Measurements from ENCODE around the gene CCDC141.
A peak's percentile ranks its signal among the peaks of the same experiment; 100 is the strongest.
"Not testable (repeated sequence)": the region's sequence is repeated elsewhere in the genome, so short reads cannot be mapped to it uniquely, and the experiment has no call there.

Gene CCDC141

DNA sequence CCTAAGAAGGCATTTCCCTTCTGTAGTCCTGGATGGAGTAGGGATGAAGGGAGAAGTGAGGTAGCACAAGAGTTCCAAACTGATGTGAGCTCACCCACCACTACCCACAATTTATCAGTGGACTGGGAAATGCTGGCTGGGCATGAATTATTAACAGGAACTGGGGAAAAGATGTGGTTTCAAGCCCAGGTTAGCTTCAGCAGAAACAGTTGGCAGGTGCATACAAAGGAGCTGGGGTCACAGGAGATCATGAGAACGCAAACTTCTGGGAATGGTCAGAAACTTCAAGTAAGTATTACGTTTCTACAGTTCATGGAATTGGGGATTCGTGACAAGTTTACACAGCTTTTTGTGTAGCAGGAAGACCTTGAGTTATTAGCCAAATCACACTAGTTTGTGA is 5.4 kb downstream of the CCDC141 start:
- DNase-seq, result no peak

DNA sequence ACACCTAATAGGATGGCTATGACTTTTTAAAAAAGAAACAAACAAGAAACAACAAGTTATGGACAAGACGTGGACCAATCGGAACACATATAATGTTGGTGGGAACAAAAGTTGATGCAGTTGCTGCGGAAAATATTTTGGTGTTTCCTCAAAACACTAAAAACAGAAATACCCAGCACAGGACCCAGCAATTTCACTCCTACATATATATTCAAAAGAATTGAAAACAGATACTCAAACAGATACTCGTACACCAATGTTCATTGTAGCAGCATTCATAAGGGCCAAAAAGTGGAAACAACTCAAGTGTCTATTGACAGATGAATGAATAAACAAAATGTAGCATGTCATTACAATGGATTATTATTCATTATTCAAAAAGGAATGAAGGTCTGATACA is 12.1 kb downstream of the CCDC141 start:
- no peak for DNase-seq

DNA sequence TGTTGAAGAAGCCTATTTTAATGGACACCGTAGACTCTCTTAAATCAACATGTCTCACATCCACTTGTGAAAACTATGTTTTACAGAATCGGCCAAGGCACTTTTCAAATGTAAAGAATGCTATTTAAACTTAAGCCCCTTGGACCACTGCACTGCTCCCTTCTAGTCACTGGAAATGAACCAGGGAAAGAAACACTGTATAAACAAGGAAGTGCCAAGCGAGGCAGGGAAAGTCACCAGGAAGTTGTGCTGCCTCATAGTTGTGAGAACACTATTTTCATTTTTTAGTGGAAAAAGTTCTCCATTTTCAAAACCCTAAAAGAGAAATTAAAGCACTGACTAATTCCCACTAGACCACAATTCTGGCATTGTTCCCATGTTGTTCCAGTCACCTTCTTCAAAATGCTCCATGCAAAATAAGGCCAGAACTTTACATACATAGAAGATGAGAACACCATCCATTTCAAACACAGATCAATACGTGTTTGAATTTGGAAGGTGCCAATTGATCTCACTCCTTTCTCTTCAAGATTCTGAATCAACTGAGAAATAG is 13.5 kb downstream of the CCDC141 start:
- DNase-seq, result no peak

DNA sequence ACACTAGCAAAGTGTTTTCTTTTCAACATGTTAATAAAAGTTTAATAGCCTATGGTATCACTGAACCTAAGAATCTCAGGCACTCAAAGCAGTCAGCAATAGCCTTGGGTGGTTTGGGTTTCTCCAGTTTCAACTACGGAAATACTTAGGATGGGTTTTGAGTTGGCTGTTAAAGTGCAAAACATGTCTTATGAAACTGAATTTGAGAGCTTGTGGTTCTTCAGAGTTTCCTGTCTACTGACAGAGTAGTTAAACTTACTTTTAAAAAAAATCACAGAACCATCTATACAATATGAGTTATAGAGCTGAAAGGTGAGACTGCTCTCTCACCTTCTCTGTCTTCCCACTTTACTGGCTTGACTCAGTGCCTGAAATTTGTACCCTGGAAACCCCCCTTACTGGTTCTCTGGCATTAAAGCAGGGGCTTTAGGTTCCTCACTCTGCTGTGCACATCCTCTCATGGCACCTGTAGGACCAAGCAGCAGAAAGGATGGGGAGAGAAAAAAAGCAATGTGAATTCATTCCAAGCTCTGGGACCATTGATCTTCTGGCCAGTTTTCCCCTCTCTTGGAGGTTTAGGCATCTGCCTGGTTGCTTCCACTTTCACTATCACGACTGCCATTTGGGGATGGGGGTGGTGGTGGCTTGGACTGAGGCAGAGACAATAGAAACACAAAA is 18.1 kb downstream of the CCDC141 start:
- peak; percentile 79 for DNase-seq

DNA sequence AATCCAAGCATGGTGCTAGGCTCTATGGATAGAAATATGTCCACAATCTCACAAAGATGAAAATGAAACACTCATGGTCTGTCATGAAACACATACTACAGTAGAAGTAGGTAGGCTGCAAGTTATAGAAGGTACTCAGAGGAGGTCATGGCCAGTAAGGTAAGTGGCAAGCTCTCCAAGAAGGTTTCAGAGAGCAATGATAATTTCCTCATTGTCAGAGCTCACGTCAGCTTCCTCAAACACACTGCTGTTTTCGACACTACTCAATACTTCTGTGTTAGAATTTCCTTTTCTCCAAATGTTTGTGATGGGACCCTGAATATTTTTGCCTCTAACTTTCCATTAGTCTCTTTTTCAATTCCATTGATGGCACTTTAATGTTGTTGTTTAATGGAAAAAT is 25.5 kb downstream of the CCDC141 start:
- no peak for DNase-seq

DNA sequence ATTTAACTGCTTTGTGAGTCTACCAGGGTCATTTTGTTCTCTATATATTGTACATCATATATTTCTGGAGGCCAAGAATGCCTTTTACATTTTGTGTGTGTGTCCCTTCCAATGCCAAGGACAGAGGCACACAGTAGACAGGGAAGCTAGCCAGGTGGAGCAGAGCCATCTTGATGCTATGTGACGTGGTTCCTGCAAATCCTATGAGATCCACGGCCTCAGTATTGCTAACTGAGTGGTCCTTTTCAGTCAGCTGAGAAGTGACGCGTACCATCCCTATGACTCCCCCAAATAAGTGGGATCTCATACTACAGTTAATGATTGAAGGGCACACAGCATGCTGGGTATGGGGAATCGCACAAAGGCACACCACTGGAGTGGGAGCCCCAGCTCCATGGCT is 27.3 kb downstream of the CCDC141 start:
- no peak for DNase-seq

DNA sequence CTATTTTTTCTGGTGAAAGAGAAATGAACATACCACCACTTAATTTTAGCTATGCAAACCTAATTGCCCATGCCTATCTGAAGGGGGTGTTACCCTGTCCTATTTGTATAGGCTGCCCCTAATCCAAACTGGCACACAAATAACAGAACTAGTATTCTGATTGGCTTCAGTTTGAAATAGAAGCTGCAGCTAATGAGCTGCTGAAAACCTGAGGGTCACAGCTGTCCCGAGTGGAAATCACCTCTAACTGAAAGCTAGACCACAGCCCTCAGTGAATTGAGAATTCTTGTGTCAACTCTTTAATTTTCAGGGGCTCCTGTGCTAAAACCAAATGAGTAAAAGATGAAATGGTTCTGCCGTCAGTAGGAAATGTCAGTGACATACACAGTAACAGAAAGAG is 28.7 kb downstream of the CCDC141 start:
- DNase-seq, result no peak

DNA sequence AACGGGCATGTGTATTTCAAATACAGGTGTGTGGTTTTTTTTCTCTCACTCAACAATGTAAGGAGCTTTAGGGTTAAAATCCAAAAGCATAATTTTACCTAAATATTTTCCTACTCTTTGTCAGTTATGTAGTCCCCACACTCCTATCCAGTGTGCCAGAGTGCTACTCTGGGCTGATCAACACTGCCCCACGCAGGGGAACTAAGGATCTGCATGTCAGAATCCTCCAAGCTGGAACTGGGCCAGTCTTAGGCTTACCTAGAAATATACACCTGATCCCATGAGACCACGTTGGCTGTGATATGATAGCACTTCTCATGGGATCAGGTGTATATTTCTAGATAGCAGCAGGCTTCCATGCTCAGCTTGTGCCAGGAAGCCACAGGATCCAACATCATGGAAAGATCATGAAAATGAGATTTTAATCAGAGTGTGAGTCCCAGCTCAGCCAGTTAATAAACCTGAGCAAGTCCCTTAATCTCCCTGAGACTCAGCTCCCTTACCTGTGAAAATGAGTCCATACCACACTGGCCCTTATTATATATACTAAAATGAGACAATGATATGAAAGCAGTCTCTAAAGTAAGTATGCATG is 29.7 kb downstream of the CCDC141 start:
- DNase-seq, result no peak

DNA sequence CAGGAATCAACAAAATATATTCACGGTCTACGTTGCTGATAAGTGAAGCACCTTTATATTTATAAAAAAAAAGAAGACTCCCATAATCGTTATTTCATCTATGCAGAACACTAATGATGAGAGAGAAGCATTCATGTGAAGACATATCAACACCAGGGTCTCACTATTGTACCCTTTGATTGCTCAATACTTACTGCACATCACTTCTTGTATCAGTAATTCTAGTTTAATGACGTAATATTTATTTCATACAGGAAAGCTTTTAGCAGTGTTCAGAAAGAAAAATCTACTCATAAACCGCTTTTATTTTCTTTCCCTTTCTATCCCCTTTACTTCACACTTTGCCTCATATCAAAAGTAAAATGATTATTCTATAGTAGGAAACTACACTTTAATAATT is 30.7 kb downstream of the CCDC141 start:
- DNase-seq, result no peak

DNA sequence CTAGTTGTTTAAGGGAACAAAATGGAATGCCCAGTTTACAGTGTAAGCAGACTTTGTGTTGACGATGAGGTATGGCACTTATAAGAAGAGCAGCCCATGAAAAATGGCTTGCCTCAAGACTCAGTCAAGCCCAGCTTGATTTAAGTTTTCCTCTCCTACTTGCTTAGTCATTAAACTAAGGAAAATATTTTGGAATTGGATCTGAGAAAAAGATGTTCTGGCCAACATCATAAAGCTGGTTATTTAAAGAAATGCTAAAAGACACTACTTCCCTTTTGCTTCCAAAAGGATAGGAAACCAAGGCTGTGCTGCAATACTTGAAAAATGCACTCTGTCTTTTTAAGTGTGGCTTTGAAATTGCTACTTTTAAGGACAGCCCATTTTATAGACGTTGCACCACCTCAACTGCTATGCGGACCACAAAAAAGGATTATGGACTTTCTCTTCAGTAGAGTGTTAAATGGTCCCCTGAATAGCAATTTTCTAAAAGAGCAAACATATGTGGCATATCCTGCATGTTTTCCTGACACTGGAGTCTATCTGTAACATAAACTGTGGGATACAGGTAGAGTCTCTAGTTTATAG is 32.1 kb downstream of the CCDC141 start:
- no peak for DNase-seq

DNA sequence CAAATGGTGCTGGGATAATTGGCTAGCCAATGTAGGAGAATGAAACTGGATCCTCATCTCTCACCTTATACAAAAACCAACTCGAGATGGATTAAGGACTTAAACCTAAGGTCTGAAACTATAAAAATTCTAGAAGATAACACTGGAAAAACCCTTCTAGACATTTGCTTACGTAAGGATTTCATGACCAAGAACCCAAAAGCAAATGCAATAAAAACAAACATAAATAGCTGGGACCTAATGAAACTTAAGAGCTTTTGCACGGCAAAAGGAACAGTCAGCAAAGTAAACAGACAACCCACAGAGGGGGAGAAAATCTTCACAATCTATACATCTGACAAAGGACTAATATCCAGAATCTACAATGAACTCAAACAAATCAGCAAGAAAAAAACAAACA is 35.7 kb downstream of the CCDC141 start:
- not testable (repeated sequence) for DNase-seq

DNA sequence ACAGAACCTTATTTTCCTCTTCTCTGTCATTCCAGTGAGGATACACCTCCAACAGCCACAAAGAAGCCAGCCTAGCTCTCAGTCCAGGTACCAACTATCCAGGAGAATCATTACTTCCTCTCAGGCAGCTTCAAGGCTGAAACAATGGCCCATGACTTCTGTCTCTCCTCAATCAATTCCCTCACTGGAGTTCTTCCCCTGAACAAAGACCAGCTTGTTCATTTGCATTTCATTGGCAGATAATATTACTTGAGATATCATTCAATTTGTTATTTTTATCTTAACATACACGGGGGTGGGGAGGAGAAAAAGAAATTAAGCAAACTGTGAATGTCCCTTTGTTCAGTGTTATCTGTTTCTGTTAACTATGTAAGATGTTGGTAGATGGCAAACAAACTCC is 44.0 kb downstream of the CCDC141 start:
- DNase-seq, result no peak

DNA sequence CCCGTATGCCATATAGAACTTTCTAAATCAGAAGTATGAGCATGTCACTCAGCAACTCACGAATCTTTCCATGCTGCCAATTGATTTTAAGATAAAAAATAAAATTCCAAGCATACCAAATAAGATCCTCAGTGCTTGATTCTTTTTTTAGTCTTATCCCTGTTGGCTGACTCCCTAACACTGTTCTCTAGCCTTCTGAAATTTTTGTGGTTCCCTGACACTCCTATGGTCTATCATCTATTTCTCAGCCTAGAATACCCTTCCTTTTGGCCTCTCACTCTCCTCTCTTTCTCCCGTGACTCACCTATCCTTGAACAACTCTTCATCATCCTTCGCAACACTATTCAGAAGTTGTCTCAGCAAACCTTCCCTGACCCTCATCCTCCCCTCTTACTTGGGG is 50.5 kb downstream of the CCDC141 start:
- DNase-seq, result no peak

DNA sequence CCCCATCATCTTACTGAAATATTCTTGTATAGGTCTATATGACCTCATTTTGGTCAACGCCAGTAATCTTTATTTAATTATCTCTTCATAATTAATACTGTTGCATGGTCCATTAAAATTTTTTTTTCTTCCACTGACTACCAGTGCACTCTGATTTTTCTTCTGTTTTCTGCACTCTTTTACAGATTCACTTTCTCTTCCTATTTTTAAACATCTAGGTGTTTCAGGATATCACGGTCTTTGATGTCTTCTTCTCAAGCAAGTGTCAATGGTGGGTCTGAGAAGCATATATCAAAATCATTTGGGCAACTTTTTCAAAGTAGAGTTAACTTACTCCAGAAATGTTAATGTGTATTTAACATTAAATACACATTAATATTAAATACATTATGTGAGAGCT is 51.4 kb downstream of the CCDC141 start:
- no peak for DNase-seq

DNA sequence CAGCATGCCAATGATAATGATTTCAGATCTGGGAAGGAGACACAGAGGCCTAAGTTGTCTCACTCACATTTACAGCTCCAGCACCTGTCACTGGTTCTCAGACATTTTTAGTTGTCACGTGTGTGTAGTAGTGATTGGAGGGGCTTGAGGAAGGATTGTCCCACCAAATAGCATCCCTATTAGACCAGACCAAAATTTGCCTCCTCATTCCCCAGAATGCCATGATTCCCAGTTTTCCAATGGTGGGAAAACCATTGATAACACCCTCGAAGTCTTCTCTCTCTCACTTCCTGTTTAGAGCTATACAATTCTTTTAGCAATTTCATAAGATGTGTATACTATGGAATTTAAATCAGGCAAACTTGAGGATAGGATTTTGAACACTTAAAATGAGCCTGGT is 52.5 kb downstream of the CCDC141 start:
- no peak for DNase-seq

DNA sequence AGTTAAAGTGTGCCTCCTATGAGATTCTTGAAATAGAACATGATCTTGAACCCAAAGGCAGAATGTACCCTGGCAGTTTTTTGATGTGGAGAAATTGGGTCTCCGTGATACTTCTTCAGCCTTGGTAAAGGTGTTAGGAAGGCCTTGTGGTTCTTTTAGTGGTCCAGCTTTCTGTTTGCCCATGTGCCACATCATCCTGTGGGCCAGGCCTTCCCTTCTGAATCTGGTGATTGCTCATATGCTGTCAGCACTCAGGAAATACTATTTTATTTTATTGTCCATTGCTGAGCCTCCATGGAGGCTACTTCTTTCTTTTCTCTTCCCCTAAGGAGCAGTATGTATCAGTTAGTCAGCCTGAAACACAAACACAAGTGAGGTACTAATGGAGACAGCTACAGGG is 52.9 kb downstream of the CCDC141 start:
- DNase-seq, result no peak

DNA sequence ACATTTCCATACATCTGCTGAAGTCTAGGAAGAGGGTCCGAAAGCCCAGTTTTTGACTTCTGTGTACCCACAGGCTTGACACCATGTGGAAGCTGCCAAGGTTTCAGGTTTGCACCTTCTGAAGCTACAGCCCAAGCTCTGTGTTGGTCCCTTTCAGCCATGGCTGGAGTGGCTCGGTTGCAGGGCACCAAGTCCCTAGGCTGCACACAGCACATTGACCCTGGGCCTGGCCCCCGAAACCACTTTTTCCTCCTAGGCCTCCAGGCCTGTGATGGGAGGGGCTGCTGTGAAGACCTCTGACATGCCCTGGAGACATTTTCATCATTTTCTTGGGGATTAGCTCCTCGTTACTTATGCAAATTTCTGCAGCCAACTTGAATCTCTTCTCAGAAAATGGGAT is 55.7 kb downstream of the CCDC141 start:
- DNase-seq, result no peak

DNA sequence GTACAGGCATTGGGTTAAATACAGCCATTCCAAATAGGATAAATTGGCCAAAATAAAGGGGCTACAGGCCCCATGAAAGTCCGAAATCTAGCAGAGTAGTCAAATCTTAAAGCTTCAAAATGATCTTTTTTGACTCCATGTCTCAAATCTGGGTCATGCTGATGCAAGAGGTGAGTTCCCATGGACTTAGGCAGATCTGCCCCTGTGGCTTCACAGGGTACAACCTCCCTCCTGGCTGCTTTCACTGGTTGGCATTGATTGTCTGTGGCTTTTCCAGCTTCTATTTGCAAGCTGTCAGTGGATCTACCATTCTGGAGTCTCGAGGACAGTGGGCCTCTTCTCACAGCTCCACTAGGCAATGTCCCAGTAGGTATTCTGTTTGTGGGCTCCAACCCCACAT is 56.1 kb downstream of the CCDC141 start:
- no peak for DNase-seq

DNA sequence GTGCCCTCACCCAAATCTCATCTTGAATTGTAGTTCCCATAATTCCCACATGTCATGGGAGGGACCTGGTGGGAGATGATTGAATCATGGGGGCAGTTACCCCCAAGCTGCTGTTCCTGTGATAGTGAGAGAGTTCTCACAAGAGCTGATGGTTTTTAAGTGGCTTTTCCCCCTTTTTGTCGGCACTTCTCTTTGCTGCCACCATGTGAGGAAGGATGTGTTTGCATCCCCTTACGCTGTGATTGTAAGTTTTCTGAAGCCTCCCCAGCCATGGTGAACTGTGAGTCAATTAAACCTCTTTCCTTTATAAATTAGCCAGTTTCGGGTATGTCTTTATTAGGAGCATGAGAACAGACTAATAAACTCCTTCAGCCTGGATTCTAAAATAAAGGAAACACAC is 57.2 kb downstream of the CCDC141 start:
- DNase-seq, result not testable (repeated sequence)

DNA sequence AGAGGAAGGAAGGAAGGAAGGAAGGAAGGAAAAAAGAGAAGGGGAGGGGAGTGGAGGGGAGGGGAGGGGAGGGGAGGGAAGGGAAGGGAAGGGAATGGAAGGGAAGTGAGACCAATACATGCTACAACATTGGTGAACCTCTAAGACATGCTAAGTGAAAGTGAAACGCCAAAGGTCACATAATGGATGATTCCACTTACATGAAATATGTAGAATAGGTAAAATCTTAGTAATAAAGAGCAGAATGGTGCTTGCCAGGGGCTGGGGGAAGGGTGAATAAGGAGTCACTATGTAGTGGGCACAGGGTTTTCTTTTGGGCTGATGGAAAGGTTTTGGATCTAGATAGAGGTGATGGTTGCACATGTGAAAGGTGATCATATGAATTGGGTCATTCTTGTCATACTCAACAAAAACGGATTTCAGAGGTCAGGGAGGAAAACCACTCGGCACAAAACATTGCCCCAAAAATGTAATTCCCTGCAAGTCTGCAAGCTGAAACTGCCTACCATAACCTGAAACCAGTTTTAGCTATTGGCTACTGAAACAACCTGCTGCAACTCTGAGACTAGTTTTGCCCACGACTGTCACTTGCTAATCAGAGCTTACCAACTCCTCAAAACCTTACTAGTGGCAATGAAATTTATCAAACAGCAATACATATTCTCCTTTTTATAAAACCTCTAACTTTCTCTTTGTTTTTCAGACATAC is 59.2 kb downstream of the CCDC141 start:
- DNase-seq, result no peak

DNA sequence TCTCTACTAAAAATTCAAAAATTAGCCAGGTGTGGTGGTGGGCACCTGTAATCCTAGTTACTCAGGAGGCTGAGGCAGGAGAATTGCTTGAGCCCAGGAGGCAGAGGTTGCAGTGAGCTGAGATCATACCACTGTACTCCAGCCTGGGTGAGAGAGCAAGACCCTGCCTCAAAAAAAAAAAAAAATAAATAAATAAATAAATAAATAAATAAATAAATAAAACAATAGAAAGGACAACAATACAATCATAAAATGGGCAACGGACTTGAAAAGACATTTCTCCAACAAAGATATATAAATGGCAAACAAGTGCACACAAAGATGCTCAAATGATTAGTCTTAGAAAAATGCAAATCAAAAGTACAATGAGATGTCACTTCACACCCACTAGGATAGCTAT is 60.5 kb downstream of the CCDC141 start:
- DNase-seq, result not testable (repeated sequence)

DNA sequence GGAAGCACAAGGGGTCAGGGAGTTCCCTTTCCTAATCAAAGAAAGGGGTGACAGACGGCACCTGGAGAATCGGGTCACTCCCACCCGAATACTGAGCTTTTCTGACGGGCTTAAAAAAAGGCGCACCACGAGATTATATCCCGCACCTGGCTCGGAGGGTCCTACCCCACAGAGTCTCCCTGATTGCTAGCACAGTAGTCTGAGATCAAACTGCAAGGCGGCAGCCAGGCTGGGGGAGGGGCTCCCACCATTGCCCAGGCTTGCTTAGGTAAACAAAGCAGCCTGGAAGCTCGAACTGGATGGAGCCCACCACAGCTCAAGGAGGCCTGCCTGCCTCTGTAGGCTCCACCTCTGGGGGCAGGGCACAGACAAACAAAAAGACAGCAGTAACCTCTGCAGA is 67.3 kb downstream of the CCDC141 start:
- DNase-seq, result not testable (repeated sequence)

DNA sequence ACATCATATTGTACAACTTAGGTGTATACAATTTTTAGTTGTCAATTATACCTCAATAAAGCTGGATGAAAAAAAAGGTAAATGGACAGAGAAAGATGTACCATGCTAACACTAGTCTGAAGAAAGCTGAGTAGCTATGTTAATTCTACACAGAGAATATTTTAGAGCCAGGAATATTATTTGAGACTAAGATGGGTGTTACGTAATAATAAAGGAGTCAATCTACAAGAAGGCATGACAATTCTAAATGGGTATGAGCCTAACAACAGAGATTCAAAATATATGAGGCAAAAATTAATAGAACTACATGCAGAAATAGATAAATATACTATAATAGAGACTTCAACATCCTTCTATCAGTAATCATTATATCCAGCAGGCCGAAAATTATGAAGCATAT is 69.1 kb downstream of the CCDC141 start:
- no peak for DNase-seq

DNA sequence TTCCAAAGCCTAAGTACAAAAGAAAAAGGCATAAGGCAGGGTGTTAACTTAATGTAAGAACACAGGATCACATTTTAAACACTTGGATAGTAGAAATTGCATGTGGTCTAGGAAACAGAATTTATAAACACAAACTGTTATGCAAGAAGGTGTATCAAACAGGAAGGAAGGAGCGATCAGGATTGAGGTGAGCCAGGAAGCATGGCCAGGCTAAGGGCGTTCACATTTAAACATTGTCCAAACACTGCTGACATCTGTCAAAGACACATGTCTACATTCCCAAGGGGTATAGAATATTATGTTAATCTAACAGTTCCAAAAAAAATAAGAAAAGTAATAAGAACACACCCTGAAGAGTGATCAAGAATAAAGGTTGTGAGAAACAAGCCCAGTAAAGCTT is 71.3 kb downstream of the CCDC141 start:
- DNase-seq, result no peak
